NCI-H1417 (cell line): ENCODE data around the gene STON1.
"Not testable (repeated sequence)": the region's sequence is repeated elsewhere in the genome, so short reads cannot be mapped to it uniquely, and the experiment has no call there.

Experiments
- DNase-seq, 3 experiments: peaks; one replicate each; lab custom pipeline; 2025; lab: John Stamatoyannopoulos, UW

The STON1 gene, protein sequence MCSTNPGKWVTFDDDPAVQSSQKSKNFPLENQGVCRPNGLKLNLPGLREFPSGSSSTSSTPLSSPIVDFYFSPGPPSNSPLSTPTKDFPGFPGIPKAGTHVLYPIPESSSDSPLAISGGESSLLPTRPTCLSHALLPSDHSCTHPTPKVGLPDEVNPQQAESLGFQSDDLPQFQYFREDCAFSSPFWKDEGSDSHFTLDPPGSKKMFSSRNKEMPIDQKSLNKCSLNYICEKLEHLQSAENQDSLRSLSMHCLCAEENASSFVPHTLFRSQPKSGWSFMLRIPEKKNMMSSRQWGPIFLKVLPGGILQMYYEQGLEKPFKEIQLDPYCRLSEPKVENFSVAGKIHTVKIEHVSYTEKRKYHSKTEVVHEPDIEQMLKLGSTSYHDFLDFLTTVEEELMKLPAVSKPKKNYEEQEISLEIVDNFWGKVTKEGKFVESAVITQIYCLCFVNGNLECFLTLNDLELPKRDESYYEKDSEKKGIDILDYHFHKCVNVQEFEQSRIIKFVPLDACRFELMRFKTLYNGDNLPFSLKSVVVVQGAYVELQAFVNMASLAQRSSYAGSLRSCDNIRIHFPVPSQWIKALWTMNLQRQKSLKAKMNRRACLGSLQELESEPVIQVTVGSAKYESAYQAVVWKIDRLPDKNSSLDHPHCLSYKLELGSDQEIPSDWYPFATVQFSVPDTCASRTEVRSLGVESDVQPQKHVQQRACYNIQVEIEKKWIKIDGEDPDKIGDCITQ

GRCh38 chr2:48530033-48530811 lies at the start of gene STON1:
Gene STON1 (plus strand): TSS chr2:48530154. CDS start chr2:48580634, 50,480 bp downstream.
- DNase-seq: peak in 1 of 3 experiments; percentile 65

- peak in 1 of 3 experiments; percentile 45 for DNase-seq
Measured at GRCh38 chr2:48480526-48480925, 49.4 kb upstream of the STON1 start.

DNA sequence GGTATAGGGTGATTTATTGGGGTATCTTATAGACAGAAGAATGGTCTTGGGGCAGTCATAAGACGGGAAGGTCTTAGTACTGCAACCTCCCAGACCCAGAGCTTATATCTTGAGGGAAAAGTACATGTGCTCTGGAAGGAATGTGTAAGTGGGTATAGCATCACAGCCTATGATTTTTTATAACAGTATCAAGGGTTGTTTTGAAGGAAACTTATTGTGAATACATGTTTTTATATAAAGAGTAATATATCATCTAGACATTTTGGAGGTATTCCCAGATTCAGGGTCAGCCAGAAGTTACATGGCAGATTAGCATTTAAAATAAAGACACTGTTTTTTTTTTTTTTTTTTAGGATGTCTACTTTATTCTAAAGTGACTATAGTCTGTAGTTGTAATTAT lies 47.6 kb upstream of the STON1 start:
- no peak for DNase-seq

- peak in 1 of 3 experiments; percentile 17 for DNase-seq
Measured at GRCh38 chr2:48482769-48483168, 47.2 kb upstream of the STON1 start.

DNA sequence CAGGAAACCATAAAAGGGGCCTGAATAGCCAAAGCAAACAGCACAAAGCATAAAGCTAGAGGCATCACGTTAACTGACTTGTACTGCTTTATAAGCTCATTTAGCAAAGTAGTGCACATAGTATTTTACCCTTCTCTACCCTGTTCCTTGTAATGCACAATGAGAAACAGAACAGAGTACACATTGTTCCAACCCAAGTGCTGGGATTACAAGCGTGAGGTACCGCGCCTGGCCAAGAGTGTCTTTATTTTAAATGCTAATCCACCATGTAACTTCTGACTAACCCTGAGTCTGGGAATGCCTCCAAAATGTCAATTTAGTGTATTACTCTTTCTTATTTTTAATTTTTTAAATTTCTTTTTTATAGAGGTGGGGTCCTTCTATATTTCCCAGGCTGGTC lies 46.4 kb upstream of the STON1 start:
- no peak for DNase-seq

- no peak for DNase-seq
Measured at GRCh38 chr2:48483916-48484315, 46.0 kb upstream of the STON1 start.

DNA sequence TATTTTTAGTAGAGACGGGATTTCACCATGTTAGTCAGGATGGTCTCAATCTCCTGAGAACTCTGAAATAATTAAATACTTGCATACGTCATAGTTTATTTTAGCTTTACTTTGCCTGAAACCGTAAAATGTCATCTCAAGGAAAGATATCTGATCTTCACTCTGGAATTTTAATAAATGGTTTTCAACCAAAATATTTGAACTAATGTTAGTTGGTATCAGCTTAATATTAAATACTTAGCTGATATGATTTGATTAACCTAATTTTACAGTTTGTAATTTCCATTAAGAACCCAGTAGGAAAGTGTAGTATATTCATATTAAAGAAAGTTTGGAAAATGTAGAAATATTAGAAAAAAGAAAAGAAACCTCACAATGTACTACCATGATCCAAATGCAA lies 41.4 kb upstream of the STON1 start:
- DNase-seq: no peak

DNA sequence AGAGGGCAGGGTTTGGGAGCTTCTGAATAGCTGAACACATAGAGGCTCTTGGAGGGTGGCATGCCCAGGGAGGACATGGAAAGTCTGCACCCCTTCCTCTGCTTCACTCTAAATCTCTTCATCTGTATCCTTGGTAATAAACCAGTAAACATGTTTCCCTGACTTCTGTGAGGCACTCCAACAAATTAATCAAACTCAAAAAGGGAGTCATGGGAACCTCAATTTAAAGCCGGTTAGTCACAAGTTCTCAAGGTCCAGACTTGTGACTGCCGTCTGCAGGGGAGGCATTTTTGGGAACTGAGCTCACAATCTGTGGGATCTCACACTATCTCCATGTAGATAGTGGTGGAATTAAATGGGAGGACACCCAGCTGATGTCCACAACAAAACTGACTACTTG lies 33.1 kb upstream of the STON1 start:
- DNase-seq: no peak

DNA sequence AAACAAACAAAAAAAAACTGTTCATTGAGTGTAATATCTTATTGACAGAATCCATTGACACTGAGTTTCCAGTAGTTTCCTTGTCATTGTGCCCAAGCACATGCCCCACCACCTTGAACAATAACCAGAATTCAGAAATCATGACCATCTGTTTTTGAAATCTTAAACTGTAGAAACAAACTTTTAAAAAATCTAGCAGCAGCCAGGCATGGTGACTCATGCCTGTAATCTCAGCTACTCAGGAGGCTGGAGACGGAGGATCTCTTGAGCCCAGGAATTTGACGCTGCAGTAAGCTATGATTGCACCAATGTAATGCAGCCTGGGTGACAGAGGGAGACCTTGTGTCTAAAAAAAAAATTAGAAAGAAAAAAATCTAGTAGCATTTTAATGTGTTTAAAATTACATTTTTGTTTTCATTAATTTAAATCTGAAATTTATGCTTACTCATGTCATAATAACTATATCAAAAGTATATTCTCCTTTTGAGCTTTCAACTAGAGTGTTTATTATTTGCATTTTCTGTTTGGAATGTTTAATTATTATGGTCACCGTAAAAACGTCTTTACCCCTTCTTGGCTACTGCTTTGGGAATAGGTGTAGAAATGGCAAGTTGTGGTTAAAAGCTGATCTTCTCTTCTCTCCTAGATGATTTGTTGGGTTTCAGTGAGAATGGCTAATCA lies 25.2 kb upstream of the STON1 start:
- DNase-seq: no peak

DNA sequence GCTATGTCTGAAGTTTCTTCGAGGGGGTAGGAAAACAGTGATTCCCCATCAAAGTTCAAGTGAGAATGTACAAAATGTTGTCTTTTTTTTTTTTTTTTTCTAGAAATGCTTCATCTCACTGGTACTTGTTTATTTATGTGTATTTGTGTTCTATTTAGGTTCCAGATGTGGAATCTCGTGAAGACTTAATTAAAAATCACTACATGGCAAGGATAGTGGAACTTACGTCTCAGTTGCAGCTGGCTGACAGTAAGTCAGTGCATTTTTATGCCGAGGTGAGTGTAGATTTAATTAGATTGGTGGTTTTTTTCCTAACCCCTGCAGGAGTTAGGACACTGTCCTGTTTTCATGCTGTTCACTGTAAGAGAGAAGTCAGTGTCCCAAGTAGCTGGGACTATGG lies 22.8 kb upstream of the STON1 start:
- no peak for DNase-seq

- no peak for DNase-seq
Measured at GRCh38 chr2:48508461-48509124, 21.4 kb upstream of the STON1 start.

GRCh38 chr2:48510329-48510728 lies 19.6 kb upstream of the STON1 start:
- no peak for DNase-seq

DNA sequence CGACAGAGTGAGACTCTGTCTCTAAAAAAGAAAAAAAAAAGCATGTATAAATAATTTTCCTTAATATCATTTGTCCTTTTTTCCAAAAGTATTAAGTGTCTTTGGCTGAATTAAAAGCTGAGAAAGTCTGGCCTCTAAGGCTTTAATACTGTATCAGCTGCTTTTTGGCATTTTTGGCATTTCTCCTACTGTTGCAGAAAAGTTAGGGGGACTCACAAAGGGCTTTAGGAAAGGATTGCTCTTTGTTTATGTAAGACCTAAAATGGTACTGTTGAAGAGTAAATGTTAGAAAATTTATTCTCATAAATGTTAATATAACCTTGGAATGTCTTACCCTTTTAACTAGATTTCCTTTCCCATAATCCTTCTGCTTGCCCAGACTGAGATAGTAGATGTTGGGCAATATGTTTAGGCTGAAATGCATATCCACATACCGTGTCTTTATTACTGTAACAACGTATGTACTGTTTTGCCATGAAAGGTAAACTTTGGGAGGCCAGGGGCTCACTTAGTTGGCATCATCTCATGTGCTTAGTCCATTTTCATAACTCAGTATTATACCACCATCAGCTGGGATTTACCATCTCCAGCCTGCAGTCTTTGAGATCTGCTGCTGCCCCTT lies 18.0 kb upstream of the STON1 start:
- DNase-seq: no peak

- DNase-seq: no peak
Measured at GRCh38 chr2:48512571-48512970, 17.4 kb upstream of the STON1 start.

- DNase-seq: no peak
Measured at GRCh38 chr2:48514348-48515003, 15.5 kb upstream of the STON1 start.

DNA sequence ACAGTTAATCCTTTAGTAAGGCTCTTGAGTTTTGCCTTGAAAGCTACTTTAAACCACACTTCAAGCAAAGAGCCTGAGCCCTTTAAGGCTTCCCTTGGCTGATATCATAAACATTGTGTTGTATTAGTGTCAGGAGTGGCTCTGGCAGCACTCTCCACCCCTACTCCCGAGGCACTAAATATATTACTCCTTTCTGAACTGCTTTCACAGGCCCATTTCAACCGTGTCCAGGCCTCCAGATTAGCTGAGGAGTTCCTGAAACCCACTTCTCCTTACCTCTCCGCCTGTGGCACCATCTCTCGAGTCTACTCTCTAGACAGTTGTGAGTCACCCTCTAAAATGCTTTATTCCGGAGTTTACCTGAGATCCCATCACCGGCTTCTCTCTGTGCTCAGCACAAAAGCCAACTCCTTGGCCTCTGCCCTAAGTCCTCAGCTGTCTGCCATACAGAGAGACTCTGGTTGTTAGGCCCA lies 14.4 kb upstream of the STON1 start:
- peak in 1 of 3 experiments; percentile 87 for DNase-seq

DNA sequence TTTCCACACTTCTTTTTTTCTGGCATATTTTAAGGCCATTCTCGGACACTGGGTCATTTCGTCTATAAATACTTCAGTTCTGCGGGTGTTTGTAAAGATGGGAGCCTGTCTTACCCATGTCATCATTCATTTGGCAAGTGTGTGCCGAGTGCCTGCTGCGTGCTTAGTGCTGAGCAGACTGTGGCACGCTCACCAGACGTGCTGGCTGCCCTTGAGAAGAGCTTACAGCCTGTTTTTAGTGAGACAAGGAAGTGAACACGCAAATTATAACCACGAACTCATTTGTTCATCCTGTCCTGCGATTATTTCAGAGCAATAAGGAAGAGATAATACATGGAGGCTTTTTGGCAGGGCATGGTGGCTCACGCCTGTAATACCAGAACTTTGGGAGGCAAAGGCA lies 10.4 kb upstream of the STON1 start:
- no peak for DNase-seq

- DNase-seq: not testable (repeated sequence)
Measured at GRCh38 chr2:48524756-48525155, 5.2 kb upstream of the STON1 start.

DNA sequence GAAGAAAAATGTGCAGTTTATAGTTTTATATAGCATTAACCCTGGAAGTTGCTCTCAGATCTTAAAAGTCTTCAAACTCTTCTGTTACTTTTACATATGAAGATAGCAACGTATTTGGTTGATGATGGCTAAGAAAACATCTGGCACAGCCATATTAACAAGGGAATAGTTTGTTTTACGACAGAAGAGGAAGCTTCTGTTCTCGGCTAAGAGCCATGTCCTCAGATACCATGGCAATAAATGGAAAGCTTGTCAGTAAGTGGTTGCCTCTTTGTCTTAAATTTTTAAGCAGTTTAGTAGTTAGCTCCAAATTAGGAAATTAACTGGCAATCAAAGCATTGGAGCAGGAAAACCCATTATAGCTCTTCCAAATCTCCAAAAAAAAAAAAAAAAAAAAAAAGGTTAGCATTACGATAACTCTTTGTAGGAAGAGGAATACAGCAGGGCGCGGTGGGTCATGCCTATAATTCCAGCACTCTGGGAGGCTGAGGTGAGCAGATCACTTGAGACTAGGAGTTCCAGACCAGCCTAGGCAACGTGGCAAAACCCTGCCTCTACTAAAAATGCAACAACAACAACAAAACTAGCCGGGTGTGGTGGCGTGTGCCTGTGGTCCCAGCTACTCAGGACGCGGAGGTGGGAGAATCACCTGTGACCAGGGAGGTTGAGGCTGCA lies 4.5 kb upstream of the STON1 start:
- DNase-seq: no peak
